Endothelial cell of umbilical vein (primary cell): Measurements from ENCODE around the gene PPM1E. TPM values are rescaled to one million over a fixed set of nuclear protein-coding genes. Genes with fewer than 3 reads are reported as not detected.

Experiments used
- BruUV-seq: library from RNA; stranded (reverse); fragments of 400-500 nt; replicated peaks from 2 replicates; lab custom pipeline; 2021; lab: Mats Ljungman, UMichigan
- CTCF ChIA-PET: fragments of 300-600, 350-600 bp; sonication (Branson Sonifier 250); formaldehyde crosslinking; loops from one replicate; lab custom pipeline; 2021; ENCODE audit warnings: antibody characterized with exemption, inconsistent platforms; lab: Charles Lee
- POLR2A ChIA-PET: fragments of 300-600, 350-600 bp; sonication (Branson Sonifier 250); formaldehyde crosslinking; loops from one replicate; lab custom pipeline; 2021; ENCODE audit warnings: antibody characterized with exemption, inconsistent platforms; lab: Charles Lee
- DNase-seq: peaks from one replicate; pipeline ENCODE4 v3.0.0-alpha.2; 2011; ENCODE audit warnings: low read depth, low spot score
- FAIRE-seq: peaks from 2 replicates; lab custom pipeline; 2011; peaks lifted over from hg19 to GRCh38; lab: Jason Lieb, UNC
- H2AFZ ChIP-seq: 2 replicates; pipeline ENCODE4 v1.6.0; 2012; ENCODE audit warnings: low read depth, low read length, control low read depth, inconsistent platforms
- H3K27ac ChIP-seq: 2 replicates; pipeline ENCODE4 v1.5.1; 2011; ENCODE audit warnings: low read depth, mild to moderate bottlenecking, control low read depth, low read length, moderate library complexity; ENCODE audit not compliant: insufficient read depth
- H3K27me3 ChIP-seq, 2 experiments: 2 replicates each; pipeline versions ENCODE4 v1.6.0 to v1.6.1; 2011; ENCODE audit warnings: low read length in 2 of 2, mixed read lengths in 1 of 2; ENCODE audit not compliant: control insufficient read depth in 2 of 2, insufficient read depth in 2 of 2
- H3K36me3 ChIP-seq, 2 experiments: 2 replicates in 1 of 2; 3 replicates in 1 of 2; pipeline ENCODE4 v1.5.1; 2011; ENCODE audit warnings: low read length in 2 of 2, mild to moderate bottlenecking in 1 of 2, moderate library complexity in 1 of 2; ENCODE audit not compliant: control insufficient read depth in 2 of 2, insufficient read depth in 2 of 2; ENCODE audit errors: extremely low read depth in 1 of 2
- H3K4me1 ChIP-seq: 3 replicates; pipeline ENCODE4 v1.5.1; 2011; ENCODE audit warnings: mild to moderate bottlenecking, low read length; ENCODE audit not compliant: control insufficient read depth, insufficient read depth; ENCODE audit errors: extremely low read depth
- H3K4me2 ChIP-seq: 2 replicates; pipeline ENCODE4 v1.6.1; 2011; ENCODE audit warnings: low read length, control low read depth, mixed read lengths; ENCODE audit not compliant: insufficient read depth
- H3K4me3 ChIP-seq, 3 experiments: fragments of 200-600 bp in 1 of 3; sonication (generic), shearing (Covaris generic) in 1 of 3; replicated peaks in 1 of 3; 2 replicates each; pipeline ENCODE4 v1.5.1; 2011 to 2016; ENCODE audit warnings: control low read depth in 3 of 3, low read length in 3 of 3, mild to moderate bottlenecking in 2 of 3, inconsistent platforms in 1 of 3, low read depth in 1 of 3, moderate library complexity in 1 of 3; ENCODE audit not compliant: insufficient read depth in 1 of 3
- H3K79me2 ChIP-seq: 2 replicates; pipeline ENCODE4 v1.6.0; 2012; ENCODE audit warnings: low read length, inconsistent platforms; ENCODE audit not compliant: control insufficient read depth, insufficient read depth
- H3K9ac ChIP-seq: replicated peaks from 2 replicates; pipeline ENCODE3; 2011; ENCODE audit warnings: low read length, control low read depth; ENCODE audit not compliant: insufficient read depth; ENCODE audit errors: extremely low read depth
- H3K9me1 ChIP-seq: replicated peaks from 3 replicates; pipeline ENCODE4 v1.6.0; 2011; ENCODE audit warnings: mild to moderate bottlenecking, low read length; ENCODE audit not compliant: control insufficient read depth, insufficient read depth; ENCODE audit errors: extremely low read depth
- H3K9me3 ChIP-seq: replicated peaks from 2 replicates; pipeline ENCODE4 v1.5.1; 2012; ENCODE audit warnings: low read length, inconsistent platforms; ENCODE audit not compliant: control insufficient read depth, insufficient read depth
- H4K20me1 ChIP-seq: replicated peaks from 2 replicates; pipeline ENCODE3; 2011; ENCODE audit warnings: mild to moderate bottlenecking, low read length; ENCODE audit not compliant: control insufficient read depth, insufficient read depth; ENCODE audit errors: extremely low read depth
- EZH2 ChIP-seq: IDR thresholded peaks from 2 replicates; pipeline ENCODE4 v1.6.1; 2012; ENCODE audit warnings: borderline replicate concordance, low read depth, mild to moderate bottlenecking, moderate library complexity, low read length, inconsistent platforms; ENCODE audit not compliant: severe bottlenecking
- FOS ChIP-seq: IDR thresholded peaks from 2 replicates; pipeline ENCODE4 v1.6.1; 2011; ENCODE audit warnings: mild to moderate bottlenecking, low read length, moderate library complexity, borderline replicate concordance; ENCODE audit not compliant: insufficient read depth
- GATA2 ChIP-seq: IDR thresholded peaks from 2 replicates; pipeline ENCODE4 v1.7.0; 2011; ENCODE audit warnings: low read depth, mild to moderate bottlenecking, moderate library complexity, mixed read lengths, low read length; ENCODE audit not compliant: insufficient read length, insufficient read depth
- JUN ChIP-seq: IDR thresholded peaks from 2 replicates; pipeline ENCODE4 v1.6.1; 2011; ENCODE audit warnings: borderline replicate concordance, low read depth; ENCODE audit not compliant: insufficient read length, insufficient read depth
- MYC ChIP-seq: IDR thresholded peaks from one replicate; pipeline ENCODE4 v1.6.1; 2011; ENCODE audit warnings: mild to moderate bottlenecking, low read depth, low read length
- POLR2A ChIP-seq: IDR thresholded peaks from 2 replicates; pipeline ENCODE4 v1.6.1; 2012; ENCODE audit warnings: low read depth, mild to moderate bottlenecking, control low read depth, low read length
- dilution Hi-C: fragments of 300-500 bp; cut with MboI; formaldehyde crosslinking; loops from one replicate; pipeline ENCODE4 v1.15.0; 2019; ENCODE audit warnings: low sequenced_read_pairs; ENCODE audit not compliant: extremely low pct_ligation_motif_present
- intact Hi-C: fragments of 100-400 bp; cut with micrococcal nuclease; formaldehyde crosslinking; loops from one replicate; pipeline ENCODE4 v1.10.0; 2022
- polyA plus RNA-seq, 4 experiments: library from polyadenylated mRNA; depleted of rRNA in 3 of 4; stranded (reverse) in 3 of 4; unstranded in 1 of 4; fragments of >200 nt; gene quantifications; 2 replicates each; pipeline versions ENCODE4 v1.2.1 to v1.2.3, GENCODE V29; 2011 to 2012; ENCODE audit warnings: missing spikeins in 1 of 4
- total RNA-seq: library from RNA; stranded (reverse); gene quantifications from 2 replicates; pipeline ENCODE4 v1.2.3, GENCODE V29; 2021
- TF ChIP-seq, protein P1 (sequence below): IDR thresholded peaks from 2 replicates; pipeline ENCODE4 v1.6.1; 2011; ENCODE audit not compliant: insufficient read depth, insufficient read length

The PPM1E gene
- total and polyA plus RNA-seq, 2 donors (not counting 3 experiments of a cell fraction or from before 2014, with no cell fraction given): 0.01 TPM; not detected in 1

- TF ChIP-seq FOS: no peak
- no peak for TF ChIP-seq GATA2
- no peak for TF ChIP-seq POLR2A
- no peak for TF ChIP-seq JUN
- TF ChIP-seq EZH2: no peak
- TF ChIP-seq, protein P1, sequence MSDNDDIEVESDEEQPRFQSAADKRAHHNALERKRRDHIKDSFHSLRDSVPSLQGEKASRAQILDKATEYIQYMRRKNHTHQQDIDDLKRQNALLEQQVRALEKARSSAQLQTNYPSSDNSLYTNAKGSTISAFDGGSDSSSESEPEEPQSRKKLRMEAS: no peak
- Histone ChIP-seq H3K36me3 (peaks cover 3 to 4% of the 10 kb centered on the region in 2 experiments), H3K4me2 (no peak overlapping the region), H3K4me1 (no peaks in the 10 kb centered on the region), H3K9ac (no peak overlapping the region), H2AFZ (no peak overlapping the region), H3K4me3 (no peak overlapping the region), H3K9me3 (no peaks in the 10 kb centered on the region), H3K27me3 (no peaks in the 10 kb centered on the region), H4K20me1 (no peaks in the 10 kb centered on the region), H3K79me2 (peaks cover 2% of the 10 kb centered on the region), H3K9me1 (no peaks in the 10 kb centered on the region), H3K27ac (no peak overlapping the region)
- ChIA-PET POLR2A (no interaction called here), CTCF (no interaction called here)
- no peak for FAIRE-seq
- intact Hi-C loops: no loop called here
- no peak for DNase-seq
- dilution Hi-C loops: no loop called here
- no TSS peak for BruUV-seq
Measured at GRCh38 chr17:59024916-59025315, 269.3 kb downstream of the PPM1E start.

GRCh38 chr17:59026176-59026939, 270.7 kb downstream of the PPM1E start:
- FAIRE-seq: no peak
- ChIA-PET POLR2A (no interaction called here), CTCF (no interaction called here)

More at GRCh38 chr17:59026176-59026939, 270.7 kb downstream of the PPM1E start:
- H3K27me3 ChIP-seq: no peaks in the 10 kb centered on the region
- H3K79me2 ChIP-seq: peaks cover 1% of the 10 kb centered on the region
- no peaks in the 10 kb centered on the region for H3K9me1 ChIP-seq
- H3K27ac ChIP-seq: no peak overlapping the region
- no TSS peak for BruUV-seq
- H2AFZ ChIP-seq: no peak overlapping the region
- H3K4me1 ChIP-seq: no peaks in the 10 kb centered on the region
- H3K9me3 ChIP-seq: no peaks in the 10 kb centered on the region
- no peak overlapping the region for H3K9ac ChIP-seq
- H3K4me3 ChIP-seq: no peak overlapping the region
- H3K4me2 ChIP-seq: no peak overlapping the region
- intact Hi-C loops: no loop called here
- peaks cover 3 to 4% of the 10 kb centered on the region in 2 experiments for H3K36me3 ChIP-seq
- H4K20me1 ChIP-seq: no peaks in the 10 kb centered on the region
- DNase-seq: no peak
- no peak for TF ChIP-seq MYC
- no peak for TF ChIP-seq POLR2A
- no peak for TF ChIP-seq GATA2
- TF ChIP-seq FOS: no peak
- no peak for TF ChIP-seq EZH2
- TF ChIP-seq JUN: no peak
- dilution Hi-C loops: no loop called here
